ENCODE data around the gene FAM199X. TPM values are rescaled to one million over a fixed set of nuclear protein-coding genes. Genes with fewer than 3 reads are reported as not detected.

FAM199X gene
- total and polyA plus RNA-seq, 2 experiments from 2014 or later: 11.0 to 18.7 TPM

GRCh38 chrX:104172788-104173187 lies 6.5 kb downstream of the FAM199X start:
- H3K36me3 Mint-ChIP-seq (ENCODE audit: low read depth): peaks cover 8% of the 10 kb centered on the region; the same call in 1 of the 3 replicates
- H3K27ac Mint-ChIP-seq: no peak overlapping the region
- H3K36me3 ChIP-seq (ENCODE audit: insufficient read depth): no peaks in the 10 kb centered on the region
- H2AFZ ChIP-seq: no peak overlapping the region
- DNase-seq (ENCODE audit: low spot score) (no peak), ATAC-seq (no peak)
- TF ChIP-seq POLR2AphosphoS5 (IDR thresholded peaks at IDR 0.05; ENCODE audit: low read depth): no peak
- no peak for TF ChIP-seq ZNF331 (CRISPR knock-in tag; IDR thresholded peaks at IDR 0.05; ENCODE audit: low read depth)
- no peak for TF ChIP-seq ETS1 (IDR thresholded peaks at IDR 0.05)
- TF ChIP-seq STAT1 (IDR thresholded peaks at IDR 0.05; ENCODE audit: unreplicated experiment): no peak
- TF ChIP-seq EZH2phosphoT487 (IDR thresholded peaks at IDR 0.05; ENCODE audit: unreplicated experiment): no peak
- TF ChIP-seq REST (IDR thresholded peaks at IDR 0.05; ENCODE audit: unreplicated experiment): no peak
- no peak for TF ChIP-seq ZNF114 (CRISPR knock-in tag; IDR thresholded peaks at IDR 0.05)
- TF ChIP-seq CTCF (conservative IDR thresholded peaks at IDR 0.05; ENCODE audit: low read depth in 2 of 2): no peak
- TF ChIP-seq ZNF462 (CRISPR knock-in tag; IDR thresholded peaks at IDR 0.05): no peak
- no peak for TF ChIP-seq NANOG (IDR thresholded peaks at IDR 0.05; ENCODE audit: borderline replicate concordance)
- TF ChIP-seq CREB1 (CRISPR knock-in tag; IDR thresholded peaks at IDR 0.05; ENCODE audit: low read depth): no peak
- TF ChIP-seq JUNB (IDR thresholded peaks at IDR 0.05; ENCODE audit: unreplicated experiment): no peak
- TF ChIP-seq EZH2 (IDR thresholded peaks at IDR 0.05; ENCODE audit: low read depth, unreplicated experiment): no peak
- no peaks in the 10 kb centered on the region for H3K4me1 ChIP-seq (ENCODE audit: insufficient read depth)
- H4K20me1 ChIP-seq (replicated peaks; ENCODE audit: insufficient read depth): no peaks in the 10 kb centered on the region; the same call in 1 of the 2 replicates
- peaks cover 26% of the 10 kb centered on the region for H3K79me2 ChIP-seq (replicated peaks; ENCODE audit: insufficient read depth)
- no peak overlapping the region for H3K4me2 ChIP-seq
- no peak overlapping the region for H3K4me3 Mint-ChIP-seq
- no peak overlapping the region for H3K27ac ChIP-seq (ENCODE audit: low read depth)
- H3K27me3 Mint-ChIP-seq (ENCODE audit: insufficient read depth, low read depth, poor library complexity): no peaks in the 10 kb centered on the region
- no peaks in the 10 kb centered on the region for H3K9me3 Mint-ChIP-seq
- H3F3A ChIP-seq (replicated peaks; ENCODE audit: low read depth): no peaks in the 10 kb centered on the region
- peaks cover 6% of the 10 kb centered on the region for H3K4me1 Mint-ChIP-seq
- no peaks in the 10 kb centered on the region for H3K9me2 ChIP-seq (ENCODE audit: insufficient read depth)
- no peak overlapping the region for H3K4me3 ChIP-seq
- no peaks in the 10 kb centered on the region for H3K27me3 ChIP-seq (ENCODE audit: insufficient read depth)

All from GM23338 (cell line).